Measurements from ENCODE around the gene ADSS1.

- TF ChIP-seq, protein P1, sequence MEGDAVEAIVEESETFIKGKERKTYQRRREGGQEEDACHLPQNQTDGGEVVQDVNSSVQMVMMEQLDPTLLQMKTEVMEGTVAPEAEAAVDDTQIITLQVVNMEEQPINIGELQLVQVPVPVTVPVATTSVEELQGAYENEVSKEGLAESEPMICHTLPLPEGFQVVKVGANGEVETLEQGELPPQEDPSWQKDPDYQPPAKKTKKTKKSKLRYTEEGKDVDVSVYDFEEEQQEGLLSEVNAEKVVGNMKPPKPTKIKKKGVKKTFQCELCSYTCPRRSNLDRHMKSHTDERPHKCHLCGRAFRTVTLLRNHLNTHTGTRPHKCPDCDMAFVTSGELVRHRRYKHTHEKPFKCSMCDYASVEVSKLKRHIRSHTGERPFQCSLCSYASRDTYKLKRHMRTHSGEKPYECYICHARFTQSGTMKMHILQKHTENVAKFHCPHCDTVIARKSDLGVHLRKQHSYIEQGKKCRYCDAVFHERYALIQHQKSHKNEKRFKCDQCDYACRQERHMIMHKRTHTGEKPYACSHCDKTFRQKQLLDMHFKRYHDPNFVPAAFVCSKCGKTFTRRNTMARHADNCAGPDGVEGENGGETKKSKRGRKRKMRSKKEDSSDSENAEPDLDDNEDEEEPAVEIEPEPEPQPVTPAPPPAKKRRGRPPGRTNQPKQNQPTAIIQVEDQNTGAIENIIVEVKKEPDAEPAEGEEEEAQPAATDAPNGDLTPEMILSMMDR (IDR thresholded peaks at IDR 0.05) = no peak
- TF ChIP-seq POLR2A (IDR thresholded peaks at IDR 0.05) = no peak
These were observed 23.8 kb downstream of the ADSS1 start for GRCh38 chr14:104747876-104748275.

Data from vagina (tissue), 2 donors.